Neuronal stem cell (in vitro differentiated cells): ENCODE results near the gene NT5C3B. TPM values are rescaled to one million over a fixed set of nuclear protein-coding genes. Genes with fewer than 3 reads are reported as not detected.

Experiments
- small RNA-seq: library from polyadenylated mRNA; stranded (forward); fragments of <200 nt; extraction: miRNeasy Mini kit (QIAGEN cat#:217004); gene quantifications from one replicate; pipeline ENCODE3, GENCODE V24; 2013; ENCODE audit not compliant: insufficient read depth

Gene NT5C3B

Small RNAs within 50 kb of the gene (small RNA-seq; reads per million reads assigned to genes)
- not detected for gene AC125257.2
